ENCODE data around the gene NOB1. TPM values are rescaled to one million over a fixed set of nuclear protein-coding genes. Genes with fewer than 3 reads are reported as not detected.

Gene NOB1
- total and polyA plus RNA-seq, 2 donors from 2014 or later: 34.9 to 50.4 TPM

DNA sequence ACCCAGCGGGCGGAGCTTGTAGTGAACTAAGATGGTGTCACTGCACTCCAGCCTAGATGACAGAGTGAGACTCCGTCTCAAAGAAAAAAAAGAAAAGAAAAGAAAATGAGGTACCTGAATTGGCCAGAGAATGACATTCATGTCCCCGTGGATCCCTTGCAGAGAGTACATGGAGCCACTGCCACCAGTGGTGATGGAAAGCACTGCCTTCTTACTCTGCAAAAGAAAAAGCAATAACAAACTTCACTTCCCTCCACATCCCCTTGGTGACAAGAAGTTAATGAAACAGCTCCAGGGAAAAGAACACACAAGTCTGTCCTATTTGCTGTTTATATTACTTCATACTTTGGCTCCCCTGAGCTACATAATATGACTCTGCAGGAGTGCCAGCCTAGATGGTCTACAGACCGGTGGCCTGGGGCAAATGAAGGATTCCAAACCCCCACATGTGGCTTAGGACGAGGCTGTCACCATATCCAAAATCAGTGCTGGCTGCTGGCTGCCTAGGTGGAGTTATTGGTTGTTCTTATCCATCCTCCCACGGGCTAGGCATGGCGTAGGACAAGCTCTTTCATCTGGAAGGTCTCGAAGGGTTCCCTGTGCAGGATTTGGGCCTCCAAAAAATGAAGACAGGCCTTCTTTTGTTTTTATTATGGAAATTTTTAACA lies 41.7 kb downstream of the NOB1 start:
- no peak overlapping the region for H3K27ac ChIP-seq (ENCODE audit: low read depth in 2 of 2, low read length in 2 of 2)
- FAIRE-seq: no peak
- no peak overlapping the region for H3K9ac ChIP-seq (ENCODE audit: low read length in 3 of 3)
- peaks cover 0 to 6% (median under 1%) of the 10 kb centered on the region in 3 donors for H3K4me1 ChIP-seq (ENCODE audit: control insufficient read depth in 2 of 3, insufficient read depth in 2 of 3, low read depth in 1 of 3, low read length in 3 of 3)
- no peaks in the 10 kb centered on the region for H3K9me3 ChIP-seq (ENCODE audit: control insufficient read depth in 2 of 3, insufficient read depth in 1 of 3, low read length in 3 of 3)
- intact Hi-C loops (cut with DNase I): no loop called here
- TF ChIP-seq CTCF (IDR thresholded peaks at IDR 0.05; ENCODE audit: borderline replicate concordance, extremely low read depth, insufficient read depth): no peak
- no peak overlapping the region for H3K4me3 ChIP-seq (ENCODE audit: low read length in 3 of 3)
- DNase-seq: no peak
- no peaks in the 10 kb centered on the region for H3K27me3 ChIP-seq (ENCODE audit: control insufficient read depth, insufficient read depth, low read length)
- H3K36me3 ChIP-seq (ENCODE audit: control insufficient read depth in 2 of 3, insufficient read depth in 3 of 3, low read length in 3 of 3): peaks cover 0 to 20% (median 0%) of the 10 kb centered on the region in 3 donors

DNA sequence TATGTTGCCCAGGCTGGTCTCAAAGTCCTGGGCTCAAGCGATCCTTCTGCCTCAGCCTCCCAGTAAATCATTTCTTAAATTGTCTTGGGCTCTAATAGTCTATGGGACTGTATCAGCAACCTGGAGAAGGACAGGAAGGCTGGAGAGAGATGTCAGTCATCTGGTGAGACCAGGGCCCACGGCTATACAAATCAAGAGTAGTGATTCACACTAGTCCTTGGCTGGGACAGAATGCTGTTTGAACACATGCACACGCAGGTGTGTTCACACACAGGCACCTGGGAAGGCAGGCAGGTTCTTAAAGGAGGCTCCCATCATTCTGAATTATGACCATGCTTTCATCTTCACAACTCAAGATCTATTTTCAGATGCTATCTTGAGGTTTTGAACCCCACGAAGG lies 42.4 kb downstream of the NOB1 start:
- no peak for DNase-seq
- Histone ChIP-seq H3K9me3 (ENCODE audit: control insufficient read depth in 2 of 3, insufficient read depth in 1 of 3, low read length in 3 of 3) (no peaks in the 10 kb centered on the region), H3K27me3 (ENCODE audit: control insufficient read depth, insufficient read depth, low read length) (no peaks in the 10 kb centered on the region), H3K4me3 (ENCODE audit: low read length in 3 of 3) (no peak overlapping the region), H3K36me3 (ENCODE audit: control insufficient read depth in 2 of 3, insufficient read depth in 3 of 3, low read length in 3 of 3) (peaks cover 0 to 22% (median 0%) of the 10 kb centered on the region in 3 donors), H3K9ac (ENCODE audit: low read length in 3 of 3) (no peak overlapping the region), H3K4me1 (ENCODE audit: control insufficient read depth in 2 of 3, insufficient read depth in 2 of 3, low read depth in 1 of 3, low read length in 3 of 3) (peaks cover 0 to 9% (median 5%) of the 10 kb centered on the region in 3 donors), H3K27ac (ENCODE audit: low read depth in 2 of 2, low read length in 2 of 2) (no peak overlapping the region)
- intact Hi-C loops (cut with DNase I): no loop called here
- TF ChIP-seq CTCF (IDR thresholded peaks at IDR 0.05; ENCODE audit: borderline replicate concordance, extremely low read depth, insufficient read depth): no peak
- FAIRE-seq: no peak

DNA sequence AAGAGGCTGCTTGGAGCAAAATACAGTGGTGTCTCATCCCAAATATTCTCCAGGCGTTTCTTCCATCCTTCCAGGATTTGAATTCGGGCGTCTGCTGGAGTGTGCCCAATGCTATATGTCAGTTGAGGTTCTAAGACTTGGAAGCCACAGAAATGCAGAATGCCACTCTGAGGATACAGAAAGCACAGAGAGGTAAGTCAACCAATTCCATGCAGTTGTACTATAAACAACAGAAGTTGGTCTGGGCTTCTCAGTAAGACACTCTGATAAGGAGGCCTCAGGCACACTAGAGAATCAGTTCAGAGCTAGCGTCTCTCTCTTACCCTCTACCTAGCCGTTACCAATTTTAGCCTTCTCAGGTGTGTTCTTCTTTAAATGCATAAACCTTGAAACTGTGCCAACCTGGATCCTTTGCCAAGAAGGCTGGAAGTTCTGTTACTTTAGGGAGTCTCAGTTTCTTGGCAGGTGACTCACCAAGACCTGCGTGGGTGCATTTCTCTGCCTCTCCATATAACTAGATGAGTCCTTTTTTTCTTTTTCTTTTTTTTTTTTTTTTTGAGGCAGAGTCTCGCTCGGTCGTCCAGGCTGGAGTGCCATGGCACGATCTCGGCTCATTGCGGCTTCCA lies 43.5 kb downstream of the NOB1 start:
- Histone ChIP-seq H3K27ac (ENCODE audit: low read depth in 2 of 2, low read length in 2 of 2) (no peak overlapping the region), H3K27me3 (ENCODE audit: control insufficient read depth, insufficient read depth, low read length) (no peaks in the 10 kb centered on the region), H3K9ac (ENCODE audit: low read length in 3 of 3) (no peak overlapping the region), H3K9me3 (ENCODE audit: control insufficient read depth in 2 of 3, insufficient read depth in 1 of 3, low read length in 3 of 3) (no peaks in the 10 kb centered on the region), H3K4me1 (ENCODE audit: control insufficient read depth in 2 of 3, insufficient read depth in 2 of 3, low read depth in 1 of 3, low read length in 3 of 3) (peaks cover 0 to 13% (median 5%) of the 10 kb centered on the region in 3 donors), H3K36me3 (ENCODE audit: control insufficient read depth in 2 of 3, insufficient read depth in 3 of 3, low read length in 3 of 3) (peaks cover 0 to 20% (median 0%) of the 10 kb centered on the region in 3 donors), H3K4me3 (ENCODE audit: low read length in 3 of 3) (no peak overlapping the region)
- no peak for TF ChIP-seq CTCF (IDR thresholded peaks at IDR 0.05; ENCODE audit: borderline replicate concordance, extremely low read depth, insufficient read depth)
- peak in 1 of 5 donors; percentile 56 for DNase-seq
- intact Hi-C loops (cut with DNase I): no loop called here
- no peak for FAIRE-seq

Data from kidney (tissue), 14 donors.